Effector CD8-positive, alpha-beta T cell (primary cell): ENCODE data around the gene TBC1D32.
"Not testable (repeated sequence)": the region's sequence is repeated elsewhere in the genome, so short reads cannot be mapped to it uniquely, and the experiment has no call there.

ENCODE experiments used
- DNase-seq: peaks from one replicate; lab custom pipeline; 2025; lab: John Stamatoyannopoulos, UW

The TBC1D32 gene

DNA sequence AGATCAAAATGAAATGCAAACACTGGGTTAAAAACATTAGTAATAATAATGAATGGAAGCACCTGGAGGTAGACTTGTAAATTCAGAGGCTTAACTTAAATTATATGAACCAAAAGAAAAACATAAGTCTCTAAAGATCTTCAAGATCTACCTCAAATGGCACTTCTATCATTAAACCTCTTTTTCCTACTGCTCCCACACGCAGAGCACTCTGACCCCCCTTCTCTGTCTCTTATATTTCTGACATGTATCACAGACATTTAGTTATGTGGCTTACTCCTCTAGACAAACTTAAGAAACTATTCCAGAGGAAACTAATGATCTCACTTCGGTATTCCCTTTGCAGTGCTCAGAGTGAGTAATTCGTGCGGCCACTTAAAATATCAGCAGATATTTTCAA lies 1.1 kb downstream of the TBC1D32 start:
- DNase-seq = no peak

DNA sequence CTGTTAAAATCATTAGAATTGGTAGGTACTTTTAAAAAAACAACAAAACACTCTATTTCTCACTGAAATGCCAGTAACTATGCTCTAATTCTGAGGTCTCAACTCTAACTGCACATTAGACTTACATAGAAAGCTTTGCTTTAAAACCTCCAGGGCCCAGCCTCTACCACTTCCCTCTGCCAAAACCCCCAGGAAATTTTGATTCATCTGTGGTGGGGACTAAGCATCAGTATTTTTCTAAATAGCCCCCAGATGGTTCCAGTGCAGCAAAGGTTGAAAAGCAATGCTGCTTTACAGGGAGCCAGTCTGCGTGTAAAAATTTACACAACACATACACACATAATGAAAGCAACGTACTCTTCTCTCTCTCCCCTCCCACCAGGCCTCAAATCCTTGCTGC lies 3.8 kb downstream of the TBC1D32 start:
- no peak for DNase-seq

GRCh38 chr6:121321282-121321681 lies 13.0 kb downstream of the TBC1D32 start:
- DNase-seq = no peak

GRCh38 chr6:121319603-121320002 lies 14.7 kb downstream of the TBC1D32 start:
- no peak for DNase-seq

- DNase-seq = no peak
Observed at GRCh38 chr6:121319112-121319553, 15.1 kb downstream of the TBC1D32 start.

GRCh38 chr6:121314381-121315112 lies 19.7 kb downstream of the TBC1D32 start:
- DNase-seq = no peak

- DNase-seq = not testable (repeated sequence)
Observed at GRCh38 chr6:121311814-121312213, 22.5 kb downstream of the TBC1D32 start.

DNA sequence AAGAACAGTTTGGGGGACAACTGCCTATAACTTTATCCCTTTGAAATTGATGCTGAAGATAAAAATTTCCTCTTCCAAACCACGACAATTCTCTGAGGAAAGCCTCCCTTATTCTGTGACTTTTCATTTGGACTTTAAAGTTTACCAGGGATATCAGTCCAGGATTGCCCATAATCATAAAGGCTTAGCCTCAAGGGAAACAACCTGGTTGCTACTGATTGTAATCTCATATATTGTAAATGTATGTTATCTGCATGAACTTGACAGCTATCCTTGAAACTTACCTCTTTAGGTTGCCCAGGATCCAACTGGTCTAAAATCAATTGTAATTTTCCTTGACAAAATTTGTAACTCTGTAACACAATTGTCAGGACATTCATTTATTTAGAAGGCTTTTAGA lies 23.8 kb downstream of the TBC1D32 start:
- no peak for DNase-seq

DNA sequence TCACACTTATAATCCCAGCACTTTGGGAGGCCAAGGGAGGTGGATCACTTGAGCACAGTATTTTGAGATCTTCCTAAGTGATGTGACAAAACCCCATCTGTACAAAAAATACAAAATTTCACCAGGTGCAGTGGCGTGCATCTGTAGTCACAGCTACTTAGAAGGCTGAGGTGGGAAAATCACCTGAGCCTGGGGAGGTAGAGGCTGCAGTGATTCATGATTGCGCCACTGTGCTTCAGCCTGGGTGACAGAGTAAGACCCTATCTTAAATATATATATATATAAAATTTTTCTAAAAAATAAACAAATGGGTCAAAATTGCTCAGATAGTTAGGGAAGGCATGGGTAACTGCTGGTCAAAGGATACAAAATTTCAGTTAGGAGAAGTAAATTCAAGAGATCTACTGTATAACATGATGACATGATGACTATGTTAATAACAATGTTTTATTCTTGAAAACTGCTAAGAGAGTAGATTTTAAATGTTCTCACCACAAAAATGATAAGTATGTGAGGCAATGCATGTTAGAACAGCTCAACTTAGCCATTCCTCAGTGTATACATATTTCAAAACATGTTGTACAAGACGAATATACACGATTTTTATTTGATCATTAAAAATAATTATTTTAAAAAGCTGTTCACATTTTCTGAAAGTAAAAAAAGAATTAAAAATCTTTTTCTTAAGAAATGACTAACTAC lies 24.4 kb downstream of the TBC1D32 start:
- no peak for DNase-seq

GRCh38 chr6:121305957-121306607 lies 28.2 kb downstream of the TBC1D32 start:
- DNase-seq = no peak

GRCh38 chr6:121302882-121303281 lies 31.4 kb downstream of the TBC1D32 start:
- DNase-seq = no peak

DNA sequence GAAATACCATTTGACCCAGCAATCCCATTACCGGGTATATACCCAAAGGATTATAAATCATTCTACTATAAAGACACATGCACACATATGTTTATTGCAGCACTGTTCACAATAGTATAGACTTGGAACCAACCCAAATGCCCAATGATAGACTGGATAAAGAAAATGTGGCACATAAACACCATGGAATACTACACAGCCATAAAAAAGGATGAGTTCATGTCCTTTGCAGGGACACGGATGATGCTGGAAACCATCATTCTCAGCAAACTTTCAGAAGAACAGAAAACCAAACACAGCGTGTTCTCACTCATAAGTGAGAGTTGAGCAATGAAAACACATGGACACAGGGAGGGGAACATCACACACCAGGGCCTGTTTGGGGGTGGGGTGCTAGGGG lies 33.1 kb downstream of the TBC1D32 start:
- not testable (repeated sequence) for DNase-seq

DNA sequence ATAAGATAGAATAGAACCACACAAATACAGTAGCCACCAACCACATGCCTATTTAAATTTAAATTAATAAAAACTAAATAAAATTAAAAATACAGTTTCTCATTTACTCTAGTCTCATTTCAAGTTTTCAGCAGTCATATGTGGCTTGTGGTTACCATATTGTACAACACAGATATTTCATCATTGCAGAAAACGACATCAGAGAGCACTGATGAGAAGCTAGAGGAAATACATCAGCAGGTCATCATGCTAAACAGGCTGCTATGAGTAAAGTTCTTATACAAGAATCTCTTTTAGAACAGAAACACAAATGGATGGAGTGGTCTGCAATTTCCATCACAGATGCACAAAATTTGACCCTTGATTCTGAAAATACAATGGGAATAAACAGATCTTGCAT lies 36.6 kb downstream of the TBC1D32 start:
- DNase-seq = no peak

DNA sequence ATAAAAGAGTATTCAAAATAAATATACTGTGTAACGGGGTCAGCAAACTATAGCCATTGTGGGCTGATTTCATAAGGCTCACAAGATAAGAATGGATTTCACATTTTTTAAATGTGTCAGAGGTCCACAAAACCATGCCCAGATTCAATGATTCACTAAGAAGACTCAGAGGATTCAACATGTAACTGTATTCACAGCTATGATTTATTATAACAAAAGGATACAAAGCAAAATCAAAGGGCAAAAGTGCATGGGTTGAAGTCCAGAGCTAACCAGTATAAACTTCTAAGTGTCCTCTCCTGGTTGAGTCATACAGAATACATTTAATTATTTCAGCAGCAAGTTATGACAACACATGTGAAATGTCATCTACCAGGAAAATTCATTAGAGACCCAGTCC lies 49.2 kb downstream of the TBC1D32 start:
- no peak for DNase-seq

- DNase-seq = no peak
Observed at GRCh38 chr6:121274666-121275295, 59.5 kb downstream of the TBC1D32 start.

- DNase-seq = no peak
Observed at GRCh38 chr6:121263742-121264141, 70.5 kb downstream of the TBC1D32 start.

DNA sequence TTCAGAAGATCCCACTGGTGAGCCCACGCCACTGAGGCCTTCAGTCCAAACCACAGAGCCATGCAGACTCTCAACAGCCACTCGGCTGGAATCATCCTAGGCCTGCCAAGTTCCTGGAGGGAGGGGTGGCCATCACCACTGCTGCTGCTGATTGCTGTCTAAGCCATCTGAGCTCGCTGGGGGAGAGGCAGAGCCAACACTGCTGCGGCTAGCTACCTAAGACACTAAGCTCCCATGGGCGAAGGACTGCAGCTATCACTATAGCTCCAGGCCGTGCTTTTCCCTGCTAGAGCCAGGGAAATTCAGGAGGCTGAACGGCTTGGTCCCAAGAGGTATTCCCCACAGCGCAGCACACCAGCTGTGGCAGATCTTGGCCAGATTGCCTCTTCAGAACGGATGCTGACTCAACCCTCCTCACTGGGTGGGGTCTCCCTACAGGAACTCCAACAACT lies 73.6 kb downstream of the TBC1D32 start:
- no peak for DNase-seq

DNA sequence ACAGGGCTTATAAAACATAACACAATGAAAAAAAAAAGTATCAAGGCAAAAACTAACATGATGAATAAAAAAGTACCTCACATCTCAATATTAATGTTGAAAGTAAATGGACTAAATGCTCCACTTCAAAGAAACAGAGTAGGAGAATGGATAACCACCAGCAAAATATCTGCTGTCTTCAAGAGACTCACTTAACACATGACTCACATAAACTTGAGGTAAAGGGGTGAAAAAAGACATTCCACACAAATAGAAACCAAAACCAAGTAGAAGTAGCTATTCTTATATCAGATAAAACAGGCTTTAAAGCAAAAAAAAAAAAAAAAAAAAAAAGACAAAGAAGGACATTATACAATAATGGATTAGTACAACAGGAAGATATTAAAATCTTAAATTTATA lies 86.9 kb downstream of the TBC1D32 start:
- no peak for DNase-seq

DNA sequence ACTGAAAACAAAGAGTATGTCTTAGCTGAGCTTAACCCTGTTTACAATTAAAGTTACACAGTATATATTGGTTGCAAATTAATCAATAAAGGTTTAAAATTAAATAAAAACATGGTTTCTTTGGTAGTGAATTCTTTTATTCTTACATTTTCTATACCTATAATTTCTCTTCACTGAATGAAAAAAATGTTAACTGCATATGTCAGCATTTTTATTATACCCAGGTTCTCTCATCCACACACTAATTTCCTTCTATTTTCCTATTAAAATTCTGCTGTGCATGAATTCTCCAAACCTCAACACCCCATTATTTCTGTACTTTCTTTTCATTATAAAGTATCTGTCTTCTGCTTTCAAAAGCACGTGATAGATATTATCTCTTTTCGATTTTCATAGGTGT lies 91.9 kb downstream of the TBC1D32 start:
- DNase-seq = no peak

DNA sequence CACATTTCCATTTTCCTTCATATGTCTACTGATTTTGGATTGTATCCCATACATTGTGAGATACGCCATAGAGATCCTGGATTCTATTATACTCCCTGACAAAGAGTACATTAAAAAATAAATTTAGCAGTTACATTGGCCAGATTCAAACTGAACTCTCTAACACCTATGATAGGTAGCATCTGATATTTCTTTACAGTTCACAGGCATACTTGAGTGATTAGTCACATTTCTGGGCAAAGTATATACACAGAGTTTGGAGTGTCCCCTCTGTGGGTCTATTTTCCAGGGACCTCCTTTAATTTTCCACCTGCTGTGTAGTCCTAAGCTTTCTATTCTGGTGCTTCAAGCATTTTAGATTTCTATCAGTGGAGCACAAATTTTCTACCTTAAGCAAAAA lies 96.4 kb downstream of the TBC1D32 start:
- DNase-seq = no peak

DNA sequence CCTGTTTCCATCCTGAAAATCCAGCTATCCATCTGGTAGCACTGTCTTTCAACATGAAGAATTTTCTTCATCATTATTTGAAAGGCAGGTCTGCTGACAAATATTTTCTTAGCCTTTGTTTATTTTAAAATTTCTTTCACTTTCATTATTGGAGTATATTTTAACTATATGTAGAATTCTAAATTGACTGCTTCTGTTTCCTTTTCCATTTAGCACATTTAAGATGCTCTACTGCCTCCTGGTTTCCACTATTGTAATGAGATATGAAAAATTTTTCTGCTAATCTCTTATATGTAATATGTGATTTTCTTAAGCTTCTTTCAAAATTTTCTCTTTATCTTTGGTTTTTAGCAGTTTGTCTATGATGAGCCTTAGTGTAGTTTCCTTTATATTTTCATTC lies 97.3 kb downstream of the TBC1D32 start:
- DNase-seq = no peak

- no peak for DNase-seq
Observed at GRCh38 chr6:121235386-121235785, 98.9 kb downstream of the TBC1D32 start.
